Panc1 (cell line): Measurements from ENCODE around the gene KHDRBS2.

Source experiments
- POLR2AphosphoS5 ChIP-seq: IDR thresholded peaks from 2 replicates; pipeline ENCODE4 v1.6.1; 2012; ENCODE audit warnings: mild to moderate bottlenecking, low read depth, low read length, moderate library complexity
- SIN3A ChIP-seq: IDR thresholded peaks from 2 replicates; pipeline ENCODE4 v1.6.1; 2012; ENCODE audit warnings: low read depth, mild to moderate bottlenecking, low read length, moderate library complexity, borderline replicate concordance; ENCODE audit not compliant: insufficient read depth
- TCF7L2 ChIP-seq: IDR thresholded peaks from 2 replicates; pipeline ENCODE4 v1.6.1; 2011; ENCODE audit warnings: mild to moderate bottlenecking, low read depth, low read length, inconsistent platforms
- TF ChIP-seq, protein P1 (sequence below): fragments of 450-650 bp; IDR thresholded peaks from 2 replicates; pipeline ENCODE4 v1.5.1; 2017; ENCODE audit warnings: mild to moderate bottlenecking
- TF ChIP-seq, protein P2 (sequence below), 2 experiments: IDR thresholded peaks; 2 replicates each; pipeline ENCODE4 v1.6.1; 2011 to 2012; ENCODE audit warnings: low read depth in 2 of 2, control low read depth in 1 of 2, low read length in 1 of 2, mild to moderate bottlenecking in 1 of 2, moderate library complexity in 1 of 2; ENCODE audit not compliant: insufficient read depth in 1 of 2

DNA sequence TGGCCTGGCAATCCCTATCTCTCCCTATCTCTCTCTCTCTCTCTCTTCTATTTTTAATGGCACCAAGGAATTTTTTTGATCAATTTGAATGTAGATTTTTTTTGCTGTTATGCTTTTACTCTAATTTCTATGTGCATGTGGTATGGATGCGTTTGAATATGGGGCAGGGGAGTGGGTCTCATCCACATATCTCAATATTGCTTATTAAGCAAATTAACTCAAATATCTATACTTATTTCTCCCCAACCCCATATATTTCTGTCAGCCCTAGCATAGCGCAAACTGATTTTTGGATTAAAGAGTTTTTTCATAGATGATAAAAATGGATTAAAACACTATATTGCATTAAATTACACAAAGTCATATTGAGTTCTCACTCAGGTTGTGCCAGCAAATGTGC lies 210.2 kb downstream of the KHDRBS2 start:
- TF ChIP-seq POLR2AphosphoS5: no peak
- TF ChIP-seq, protein P1, sequence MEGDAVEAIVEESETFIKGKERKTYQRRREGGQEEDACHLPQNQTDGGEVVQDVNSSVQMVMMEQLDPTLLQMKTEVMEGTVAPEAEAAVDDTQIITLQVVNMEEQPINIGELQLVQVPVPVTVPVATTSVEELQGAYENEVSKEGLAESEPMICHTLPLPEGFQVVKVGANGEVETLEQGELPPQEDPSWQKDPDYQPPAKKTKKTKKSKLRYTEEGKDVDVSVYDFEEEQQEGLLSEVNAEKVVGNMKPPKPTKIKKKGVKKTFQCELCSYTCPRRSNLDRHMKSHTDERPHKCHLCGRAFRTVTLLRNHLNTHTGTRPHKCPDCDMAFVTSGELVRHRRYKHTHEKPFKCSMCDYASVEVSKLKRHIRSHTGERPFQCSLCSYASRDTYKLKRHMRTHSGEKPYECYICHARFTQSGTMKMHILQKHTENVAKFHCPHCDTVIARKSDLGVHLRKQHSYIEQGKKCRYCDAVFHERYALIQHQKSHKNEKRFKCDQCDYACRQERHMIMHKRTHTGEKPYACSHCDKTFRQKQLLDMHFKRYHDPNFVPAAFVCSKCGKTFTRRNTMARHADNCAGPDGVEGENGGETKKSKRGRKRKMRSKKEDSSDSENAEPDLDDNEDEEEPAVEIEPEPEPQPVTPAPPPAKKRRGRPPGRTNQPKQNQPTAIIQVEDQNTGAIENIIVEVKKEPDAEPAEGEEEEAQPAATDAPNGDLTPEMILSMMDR: no peak
- TF ChIP-seq SIN3A: no peak
- TF ChIP-seq, protein P2, sequence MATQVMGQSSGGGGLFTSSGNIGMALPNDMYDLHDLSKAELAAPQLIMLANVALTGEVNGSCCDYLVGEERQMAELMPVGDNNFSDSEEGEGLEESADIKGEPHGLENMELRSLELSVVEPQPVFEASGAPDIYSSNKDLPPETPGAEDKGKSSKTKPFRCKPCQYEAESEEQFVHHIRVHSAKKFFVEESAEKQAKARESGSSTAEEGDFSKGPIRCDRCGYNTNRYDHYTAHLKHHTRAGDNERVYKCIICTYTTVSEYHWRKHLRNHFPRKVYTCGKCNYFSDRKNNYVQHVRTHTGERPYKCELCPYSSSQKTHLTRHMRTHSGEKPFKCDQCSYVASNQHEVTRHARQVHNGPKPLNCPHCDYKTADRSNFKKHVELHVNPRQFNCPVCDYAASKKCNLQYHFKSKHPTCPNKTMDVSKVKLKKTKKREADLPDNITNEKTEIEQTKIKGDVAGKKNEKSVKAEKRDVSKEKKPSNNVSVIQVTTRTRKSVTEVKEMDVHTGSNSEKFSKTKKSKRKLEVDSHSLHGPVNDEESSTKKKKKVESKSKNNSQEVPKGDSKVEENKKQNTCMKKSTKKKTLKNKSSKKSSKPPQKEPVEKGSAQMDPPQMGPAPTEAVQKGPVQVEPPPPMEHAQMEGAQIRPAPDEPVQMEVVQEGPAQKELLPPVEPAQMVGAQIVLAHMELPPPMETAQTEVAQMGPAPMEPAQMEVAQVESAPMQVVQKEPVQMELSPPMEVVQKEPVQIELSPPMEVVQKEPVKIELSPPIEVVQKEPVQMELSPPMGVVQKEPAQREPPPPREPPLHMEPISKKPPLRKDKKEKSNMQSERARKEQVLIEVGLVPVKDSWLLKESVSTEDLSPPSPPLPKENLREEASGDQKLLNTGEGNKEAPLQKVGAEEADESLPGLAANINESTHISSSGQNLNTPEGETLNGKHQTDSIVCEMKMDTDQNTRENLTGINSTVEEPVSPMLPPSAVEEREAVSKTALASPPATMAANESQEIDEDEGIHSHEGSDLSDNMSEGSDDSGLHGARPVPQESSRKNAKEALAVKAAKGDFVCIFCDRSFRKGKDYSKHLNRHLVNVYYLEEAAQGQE (IDR thresholded peaks at IDR 0.05; ENCODE audit: insufficient read depth in 1 of 2, low read depth in 2 of 2, low read length in 1 of 2): no peak
- no peak for TF ChIP-seq TCF7L2
